ENCODE measurements around the gene FZD4. TPM values are rescaled to one million over a fixed set of nuclear protein-coding genes. Genes with fewer than 3 reads are reported as not detected.
"Not testable (repeated sequence)": the region's sequence is repeated elsewhere in the genome, so short reads cannot be mapped to it uniquely, and the experiment has no call there.

FZD4 gene
- total RNA-seq, 1 donor from 2014 or later = 124 TPM

GRCh38 chr11:86948733-86949132 lies 6.5 kb downstream of the FZD4 start:
- Histone ChIP-seq H3K4me1 (peaks cover 14 to 44% of the 10 kb centered on the region in 2 donors), H3K27ac (peak overlapping the region; percentile 46 to 62), H3K36me3 (peaks cover 8 to 46% of the 10 kb centered on the region in 2 donors), H3K9me3 (no peaks in the 10 kb centered on the region), H3K27me3 (no peaks in the 10 kb centered on the region), H3K4me3 (peak overlapping the region; percentile 36 to 99)
- intact Hi-C loops (cut with DNase I) = no loop called here
- TF ChIP-seq CTCF (IDR thresholded peaks at IDR 0.05) = no peak
- no peak for DNase-seq (ENCODE audit: low spot score in 2 of 2)

- H3K27ac ChIP-seq = peak overlapping the region; percentile 46 to 62
- H3K36me3 ChIP-seq = peaks cover 10 to 46% of the 10 kb centered on the region in 2 donors
- no peaks in the 10 kb centered on the region for H3K27me3 ChIP-seq
- H3K4me1 ChIP-seq = peaks cover 14 to 47% of the 10 kb centered on the region in 2 donors
- DNase-seq (ENCODE audit: low spot score in 2 of 2) = no peak
- H3K9me3 ChIP-seq = no peaks in the 10 kb centered on the region
- intact Hi-C loops (cut with DNase I) = no loop called here
- H3K4me3 ChIP-seq = peak overlapping the region in 1 of 2 donors; percentile 99
- TF ChIP-seq CTCF (IDR thresholded peaks at IDR 0.05) = no peak
Measured at GRCh38 chr11:86947541-86947940, 7.7 kb downstream of the FZD4 start.

- H3K27me3 ChIP-seq; DNase-seq (ENCODE audit: low spot score in 2 of 2); H3K9me3 ChIP-seq; H3K4me3 ChIP-seq: not testable (repeated sequence)
- Histone ChIP-seq H3K27ac (peak overlapping the region; percentile 62 to 72), H3K36me3 (peaks cover 4 to 31% of the 10 kb centered on the region in 2 donors), H3K4me1 (peaks cover 22 to 55% of the 10 kb centered on the region in 2 donors)
- intact Hi-C loops (cut with DNase I) = loop anchor here (5.0 kb wide), 2 partner anchors 409 to 479 kb away; no protein-coding TSS in a partner anchor
Measured at GRCh38 chr11:86943505-86943904, 11.7 kb downstream of the FZD4 start.

- H3K4me3 ChIP-seq = peak overlapping the region in 1 of 2 donors; percentile 4
- peaks cover 4 to 21% of the 10 kb centered on the region in 2 donors for H3K36me3 ChIP-seq
- H3K4me1 ChIP-seq = peaks cover 19 to 49% of the 10 kb centered on the region in 2 donors
- no peak for TF ChIP-seq CTCF (IDR thresholded peaks at IDR 0.05)
- intact Hi-C loops (cut with DNase I) = loop anchor here (5.0 kb wide), 2 partner anchors 410 to 480 kb away; no protein-coding TSS in a partner anchor
- no peaks in the 10 kb centered on the region for H3K27me3 ChIP-seq
- DNase-seq (ENCODE audit: low spot score in 2 of 2) = no peak
- H3K9me3 ChIP-seq = no peaks in the 10 kb centered on the region
- H3K27ac ChIP-seq = peak overlapping the region; percentile 72 to 74
Measured at GRCh38 chr11:86941871-86942599, 13.2 kb downstream of the FZD4 start.

- Histone ChIP-seq H3K27me3 (no peaks in the 10 kb centered on the region), H3K36me3 (peaks cover 4 to 13% of the 10 kb centered on the region in 2 donors), H3K9me3 (no peaks in the 10 kb centered on the region), H3K27ac (peak overlapping the region; percentile 72 to 74), H3K4me3 (peak overlapping the region; percentile 21 to 47), H3K4me1 (peaks cover 19 to 45% of the 10 kb centered on the region in 2 donors)
- DNase-seq (ENCODE audit: low spot score in 2 of 2) = no peak
- intact Hi-C loops (cut with DNase I) = loop anchor here (5.0 kb wide), 2 partner anchors 411 to 481 kb away; no protein-coding TSS in a partner anchor
- no peak for TF ChIP-seq CTCF (IDR thresholded peaks at IDR 0.05)
Measured at GRCh38 chr11:86941077-86941870, 13.9 kb downstream of the FZD4 start.

Data from ascending aorta (tissue), 2 donors.